KOPT-K1 (cell line): ENCODE results near the gene ZNF146.
"Not testable (repeated sequence)": the region's sequence is repeated elsewhere in the genome, so short reads cannot be mapped to it uniquely, and the experiment has no call there.

Source experiments
- H3K27ac ChIP-seq: fragments of 200-600 bp; sonication (generic); 2 replicates; pipeline ENCODE4 v1.5.1; 2016; ENCODE audit warnings: antibody characterized with exemption, mild to moderate bottlenecking, low read depth, low read length; ENCODE audit not compliant: poor library complexity, severe bottlenecking
- H3K36me3 ChIP-seq: fragments of 200-600 bp; sonication (generic); 2 replicates; pipeline ENCODE4 v1.5.1; 2017; ENCODE audit warnings: antibody characterized with exemption, mild to moderate bottlenecking, low read length, moderate library complexity; ENCODE audit not compliant: insufficient read depth
- H3K9me3 ChIP-seq: fragments of 200-600 bp; sonication (generic); 2 replicates; pipeline ENCODE4 v1.5.1; 2017; ENCODE audit warnings: antibody characterized with exemption, low read length, mild to moderate bottlenecking; ENCODE audit not compliant: insufficient read depth, poor library complexity, severe bottlenecking

ZNF146 gene

GRCh38 chr19:36256064-36256463 lies 41.2 kb downstream of the ZNF146 start:
- Histone ChIP-seq H3K9me3 (peaks cover 59% of the 10 kb centered on the region), H3K36me3 (no peaks in the 10 kb centered on the region), H3K27ac (no peak overlapping the region)

DNA sequence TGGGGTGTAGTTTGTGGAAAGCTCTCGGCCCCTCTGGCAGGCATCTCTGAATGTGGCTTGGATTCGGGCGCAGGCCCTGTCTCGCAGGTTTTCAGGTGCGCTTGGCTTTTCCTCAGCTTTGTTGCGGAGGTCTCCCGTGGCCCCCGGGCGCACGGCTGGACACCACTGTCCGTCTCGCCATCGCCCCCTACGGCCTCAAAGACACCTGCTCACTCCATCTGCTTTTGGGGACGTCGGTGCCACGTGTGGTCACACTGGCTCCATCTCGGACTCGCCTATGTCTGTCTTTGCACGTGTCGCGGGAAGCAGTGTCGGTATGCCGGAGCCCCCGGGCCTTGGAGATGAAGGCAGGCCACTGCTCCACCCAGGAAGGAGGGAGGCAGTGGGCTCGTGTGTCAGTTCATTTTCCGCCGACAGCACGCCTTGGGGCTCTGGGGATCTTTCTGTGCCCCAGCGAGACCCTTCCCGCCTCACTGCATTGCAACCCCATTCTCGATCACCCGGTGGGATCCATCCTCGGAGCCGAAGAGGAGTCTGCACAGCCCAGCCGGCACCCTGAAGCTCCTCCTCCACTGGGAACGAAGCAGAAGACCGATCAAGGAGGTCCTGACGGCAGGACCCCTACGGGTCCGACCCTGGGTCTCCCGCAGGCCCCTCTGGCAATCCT lies 42.1 kb downstream of the ZNF146 start:
- Histone ChIP-seq H3K36me3 (no peaks in the 10 kb centered on the region), H3K27ac (no peak overlapping the region), H3K9me3 (peaks cover 59% of the 10 kb centered on the region)

DNA sequence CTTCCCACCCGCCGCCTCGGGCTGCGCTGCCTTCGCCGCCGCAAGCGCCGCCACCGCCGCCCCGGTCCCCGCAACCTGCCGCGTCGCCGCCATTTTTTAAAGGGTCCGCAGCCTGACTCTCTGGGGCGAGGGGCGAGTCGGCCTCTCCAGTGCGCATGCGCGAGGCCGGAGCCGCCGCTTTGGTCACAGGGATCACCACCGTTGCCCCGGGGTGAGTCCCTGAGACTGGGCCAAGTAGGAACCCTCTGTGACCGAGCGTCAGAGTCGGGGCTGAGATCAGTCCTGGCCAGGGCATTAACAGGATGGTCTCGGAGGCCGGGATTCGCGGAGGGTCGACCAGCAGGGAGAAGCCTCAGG lies 42.6 kb downstream of the ZNF146 start:
- Histone ChIP-seq H3K27ac (no peak overlapping the region), H3K9me3 (peaks cover 54% of the 10 kb centered on the region), H3K36me3 (no peaks in the 10 kb centered on the region)

- Histone ChIP-seq H3K9me3 (peaks cover 50% of the 10 kb centered on the region), H3K27ac (no peak overlapping the region), H3K36me3 (no peaks in the 10 kb centered on the region)
Observed at GRCh38 chr19:36258028-36258875, 43.3 kb downstream of the ZNF146 start.

- H3K36me3 ChIP-seq, result no peaks in the 10 kb centered on the region
- no peak overlapping the region for H3K27ac ChIP-seq
- peaks cover 47% of the 10 kb centered on the region for H3K9me3 ChIP-seq
Observed at GRCh38 chr19:36259211-36259610, 44.3 kb downstream of the ZNF146 start.

GRCh38 chr19:36265064-36265463 lies 50.2 kb downstream of the ZNF146 start:
- peaks cover 31% of the 10 kb centered on the region for H3K9me3 ChIP-seq

GRCh38 chr19:36265856-36266374 lies 51.0 kb downstream of the ZNF146 start:
- peaks cover 31% of the 10 kb centered on the region for H3K9me3 ChIP-seq
- no peaks in the 10 kb centered on the region for H3K36me3 ChIP-seq

More at GRCh38 chr19:36265064-36265463, 50.2 kb downstream of the ZNF146 start:
- Histone ChIP-seq H3K27ac (no peak overlapping the region), H3K36me3 (no peaks in the 10 kb centered on the region)

DNA sequence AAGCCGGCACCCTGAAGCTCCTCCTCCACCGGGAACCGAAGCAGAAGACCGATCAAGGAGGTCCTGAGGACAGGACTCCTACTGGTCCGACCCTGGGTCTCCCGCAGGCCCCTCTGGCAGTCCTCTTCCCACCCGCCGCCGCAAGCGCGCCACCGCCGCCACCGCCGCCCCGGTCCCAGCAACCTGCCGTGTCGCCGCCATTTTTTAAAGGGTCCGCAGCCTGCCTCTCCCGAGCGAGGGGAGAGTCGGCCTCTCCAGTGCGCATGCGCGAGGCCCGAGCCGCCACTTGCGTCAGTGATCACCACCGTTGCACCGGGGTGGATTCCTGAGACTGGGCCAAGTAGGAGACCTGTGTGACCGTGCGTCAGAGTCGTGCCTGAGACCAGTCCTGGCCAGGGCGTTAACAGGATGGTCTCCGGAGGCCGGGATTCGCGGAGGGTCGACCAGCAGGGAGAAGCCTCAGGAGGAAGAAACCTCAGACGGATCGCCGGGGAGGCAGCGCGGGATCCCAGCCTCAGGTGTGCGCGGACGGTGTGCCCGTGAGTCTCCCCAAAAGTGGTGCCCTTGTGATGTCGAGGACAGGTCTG lies 51.6 kb downstream of the ZNF146 start:
- Histone ChIP-seq H3K9me3 (peaks cover 31% of the 10 kb centered on the region), H3K36me3 (no peaks in the 10 kb centered on the region), H3K27ac (no peak overlapping the region)

More at GRCh38 chr19:36265856-36266374, 51.0 kb downstream of the ZNF146 start:
- no peak overlapping the region for H3K27ac ChIP-seq

- H3K9me3 ChIP-seq, result peaks cover 31% of the 10 kb centered on the region
- no peak overlapping the region for H3K27ac ChIP-seq
- no peaks in the 10 kb centered on the region for H3K36me3 ChIP-seq
Observed at GRCh38 chr19:36267061-36267845, 52.3 kb downstream of the ZNF146 start.

DNA sequence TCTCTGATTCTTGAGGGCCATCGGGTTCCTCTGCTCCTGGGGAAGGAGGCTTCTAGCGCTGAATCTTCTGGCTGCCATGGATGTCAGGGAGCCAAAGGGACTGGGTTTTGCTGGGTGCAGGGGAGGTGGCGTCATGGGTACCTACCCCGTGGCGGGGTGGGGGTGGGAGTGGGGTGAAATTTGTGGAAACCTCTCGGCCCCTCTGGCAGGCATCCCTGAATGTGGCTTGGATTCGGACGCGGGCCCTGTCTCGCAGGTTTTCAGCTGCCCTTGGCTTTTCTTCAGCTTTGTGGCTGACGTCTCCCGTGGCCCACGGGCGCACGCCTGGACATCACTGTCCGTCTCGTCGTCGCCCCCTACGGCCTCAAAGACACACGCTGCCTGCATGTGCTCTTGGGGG lies 53.2 kb downstream of the ZNF146 start:
- not testable (repeated sequence) for H3K36me3 ChIP-seq, H3K27ac ChIP-seq
- peaks cover 31% of the 10 kb centered on the region for H3K9me3 ChIP-seq

- not testable (repeated sequence) for H3K27ac ChIP-seq, H3K36me3 ChIP-seq
- H3K9me3 ChIP-seq, result peaks cover 31% of the 10 kb centered on the region
Observed at GRCh38 chr19:36268591-36268990, 53.7 kb downstream of the ZNF146 start.

GRCh38 chr19:36269295-36269694 lies 54.4 kb downstream of the ZNF146 start:
- not testable (repeated sequence) for H3K36me3 ChIP-seq, H3K27ac ChIP-seq
- peaks cover 31% of the 10 kb centered on the region for H3K9me3 ChIP-seq
